Ishikawa (cell line): Measurements from ENCODE around the gene TARS3.

ENCODE experiments used
- CREB1 ChIP-seq: IDR thresholded peaks from 2 replicates; pipeline ENCODE4 v1.6.1; 2012; ENCODE audit warnings: low read depth
- EGR1 ChIP-seq: IDR thresholded peaks from 2 replicates; pipeline ENCODE4 v1.6.1; 2012
- TAF1 ChIP-seq: IDR thresholded peaks from 2 replicates; pipeline ENCODE4 v1.6.1; 2012; ENCODE audit warnings: low read depth, mild to moderate bottlenecking
- TEAD4 ChIP-seq: IDR thresholded peaks from 2 replicates; pipeline ENCODE4 v1.6.1; 2012

GRCh38 chr15:101724675-101725005 lies 367 bp upstream of the TARS3 start:
- TF ChIP-seq CREB1 (no peak), EGR1 (no peak), TAF1 (no peak), TEAD4 (no peak)
